GM19463 (cell line): Measurements from ENCODE around the gene SGPP2.
"Not testable (repeated sequence)": the region's sequence is repeated elsewhere in the genome, so short reads cannot be mapped to it uniquely, and the experiment has no call there.

Experiments used
- ATAC-seq: cut with Tn5 transposase; IDR thresholded peaks from one replicate; pipeline ENCODE4 v1.9.1; 2021; ENCODE audit warnings: mild to moderate bottlenecking, moderate library complexity; ENCODE audit not compliant: unreplicated experiment

SGPP2 gene

DNA sequence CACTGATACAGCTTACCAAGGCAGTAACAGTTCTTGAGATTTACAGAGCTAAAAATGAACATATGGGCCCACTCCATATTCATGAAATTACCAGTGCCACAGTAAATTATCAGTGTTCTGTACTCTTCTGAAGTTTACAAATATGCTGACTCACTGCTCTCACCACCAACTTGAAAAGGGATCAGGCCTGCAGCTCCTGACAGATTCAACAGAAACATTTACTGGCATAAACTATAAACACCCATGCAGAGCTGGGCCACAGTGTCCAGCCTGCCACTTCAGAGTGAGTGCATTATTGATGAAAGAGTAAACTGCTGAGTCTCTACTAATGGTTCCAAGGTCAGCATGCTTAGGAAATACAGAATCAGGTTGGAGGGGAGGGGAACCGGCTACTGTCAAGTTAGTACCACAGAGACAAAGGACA is 148.4 kb downstream of the SGPP2 start:
- no peak for ATAC-seq

DNA sequence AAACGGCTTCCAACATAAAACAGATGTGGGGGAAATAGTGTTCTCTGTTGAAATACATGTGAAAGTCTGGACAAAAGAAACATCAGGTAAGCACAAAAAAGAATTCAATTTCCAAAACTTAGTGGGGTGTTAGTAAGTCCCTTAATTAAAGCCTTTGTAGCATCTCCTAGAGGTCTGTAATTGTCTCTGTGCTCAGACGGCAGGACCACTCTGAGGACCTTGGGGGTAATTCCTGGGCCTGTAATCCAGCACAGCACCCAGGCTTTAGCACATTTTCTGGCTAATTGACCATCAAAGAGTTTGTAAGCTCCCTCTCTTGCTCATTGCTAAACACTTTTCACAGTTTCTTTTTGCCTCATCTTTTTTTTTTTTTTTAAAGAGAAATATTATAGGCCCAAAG is 151.3 kb downstream of the SGPP2 start:
- no peak for ATAC-seq

DNA sequence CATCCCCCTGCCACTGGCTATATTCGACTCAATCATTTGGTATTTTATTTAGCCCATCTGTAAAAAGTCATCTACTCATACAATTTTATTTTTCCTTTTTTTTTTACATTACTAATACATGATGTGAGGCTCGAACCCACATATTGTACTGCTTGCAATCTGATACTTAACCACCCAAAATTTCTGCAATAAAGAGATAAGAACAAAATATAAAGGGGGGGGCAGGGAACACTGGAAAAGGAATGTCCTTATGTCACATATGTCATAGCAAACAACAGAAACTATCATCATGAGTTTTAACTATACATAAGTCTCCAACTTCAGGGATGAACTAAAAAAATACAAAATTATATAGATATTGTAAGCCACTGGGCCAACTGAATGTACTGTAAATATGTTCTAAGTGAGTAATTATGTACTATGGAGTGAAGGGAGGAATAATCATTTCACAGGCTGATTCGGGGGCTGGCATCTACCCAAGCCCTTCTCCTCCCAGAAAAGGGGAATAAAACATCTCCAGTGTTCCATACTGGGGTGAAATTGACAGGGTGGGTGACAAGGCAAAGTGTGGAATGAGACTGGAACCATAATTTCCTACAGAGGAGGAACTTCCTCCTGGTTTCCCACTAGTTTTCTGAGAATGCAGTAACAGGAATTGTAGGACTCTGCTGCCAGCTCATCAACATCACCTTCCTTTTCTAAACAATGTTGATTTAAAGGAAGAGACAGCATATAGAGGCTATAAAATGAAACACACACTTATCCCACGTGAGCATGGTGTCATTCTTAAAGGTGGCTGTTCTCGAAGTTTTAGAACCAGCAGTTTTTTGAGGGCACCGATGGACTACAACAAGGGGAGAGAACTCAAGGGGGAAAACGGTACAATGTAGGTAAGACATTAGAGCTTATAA is 152.1 kb downstream of the SGPP2 start:
- no peak for ATAC-seq

DNA sequence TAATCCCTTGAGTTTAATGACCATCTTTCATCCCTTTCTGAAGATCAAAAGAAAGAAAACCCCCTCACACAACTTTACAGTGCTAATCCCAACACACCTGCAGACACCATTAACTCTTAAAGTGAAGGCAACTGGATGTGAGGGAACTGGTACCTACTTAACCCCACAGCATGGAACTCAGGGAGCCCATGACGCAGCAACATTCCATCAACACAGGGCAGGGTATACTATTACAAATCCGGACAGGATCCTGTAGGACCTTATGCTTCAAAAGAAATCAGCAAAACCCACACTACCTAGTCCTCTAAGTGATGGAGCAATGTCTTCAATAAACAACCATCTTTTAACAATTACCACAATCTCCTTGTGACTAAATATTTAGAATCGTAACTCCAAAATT is 153.0 kb downstream of the SGPP2 start:
- no peak for ATAC-seq

DNA sequence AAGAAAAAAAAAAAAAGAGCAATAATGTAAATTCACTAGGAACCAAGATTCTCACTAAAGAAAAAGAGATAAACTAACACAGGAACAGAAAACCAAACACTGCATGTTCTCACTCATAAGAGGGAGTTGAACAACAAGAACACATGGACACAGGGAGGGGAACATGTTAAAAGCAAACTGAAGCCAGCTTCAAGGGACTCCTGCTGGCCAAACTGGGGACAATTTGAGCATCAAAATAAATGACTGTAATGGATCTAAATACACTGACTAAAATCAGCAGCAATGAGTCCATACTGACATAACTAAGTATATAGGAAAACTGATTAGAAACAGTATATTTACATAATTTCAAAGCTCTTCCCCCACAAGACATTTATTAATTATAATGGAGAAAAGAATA is 158.6 kb downstream of the SGPP2 start:
- peak; percentile 48 for ATAC-seq

DNA sequence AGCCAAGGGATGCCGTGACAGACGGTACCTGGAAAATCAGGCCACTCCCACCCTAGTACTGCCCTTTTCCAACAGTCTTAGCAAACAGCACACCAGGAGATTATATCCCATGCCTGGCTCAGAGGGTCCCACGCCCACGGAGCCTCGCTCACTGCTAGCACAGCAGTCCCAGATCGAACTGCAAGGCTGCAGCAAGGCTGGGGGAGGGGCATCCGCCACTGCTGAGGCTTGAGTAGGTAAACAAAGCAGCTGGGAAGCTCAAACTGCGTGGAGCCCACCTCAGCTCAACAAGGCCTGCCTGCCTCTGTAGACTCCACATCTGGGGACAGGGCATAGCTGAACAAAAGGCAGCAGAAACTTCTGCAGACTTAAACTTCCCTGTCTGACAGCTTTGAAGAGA is 160.2 kb downstream of the SGPP2 start:
- not testable (repeated sequence) for ATAC-seq

GRCh38 chr2:222591661-222592060 is 167.3 kb downstream of the SGPP2 start:
- ATAC-seq: no peak

GRCh38 chr2:222592176-222592575 is 167.8 kb downstream of the SGPP2 start:
- no peak for ATAC-seq

DNA sequence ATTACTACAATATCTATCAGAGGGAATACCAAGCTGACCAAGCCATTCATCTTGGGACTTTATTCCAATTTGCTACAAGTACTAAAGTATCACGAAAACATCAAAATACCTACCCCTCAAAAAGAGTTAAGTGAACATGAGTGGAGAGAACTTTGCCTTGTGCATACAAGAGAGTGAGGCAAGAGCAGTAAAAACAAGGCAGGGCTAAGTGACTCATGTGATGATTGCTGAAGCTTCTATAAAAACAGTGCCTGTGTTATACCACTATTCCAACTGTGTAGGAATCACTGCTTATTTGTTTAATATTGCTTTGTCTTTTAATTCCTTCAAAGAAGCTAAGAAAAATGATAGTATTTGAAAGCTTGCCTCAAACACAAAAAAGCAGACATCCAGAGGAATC is 170.3 kb downstream of the SGPP2 start:
- no peak for ATAC-seq

DNA sequence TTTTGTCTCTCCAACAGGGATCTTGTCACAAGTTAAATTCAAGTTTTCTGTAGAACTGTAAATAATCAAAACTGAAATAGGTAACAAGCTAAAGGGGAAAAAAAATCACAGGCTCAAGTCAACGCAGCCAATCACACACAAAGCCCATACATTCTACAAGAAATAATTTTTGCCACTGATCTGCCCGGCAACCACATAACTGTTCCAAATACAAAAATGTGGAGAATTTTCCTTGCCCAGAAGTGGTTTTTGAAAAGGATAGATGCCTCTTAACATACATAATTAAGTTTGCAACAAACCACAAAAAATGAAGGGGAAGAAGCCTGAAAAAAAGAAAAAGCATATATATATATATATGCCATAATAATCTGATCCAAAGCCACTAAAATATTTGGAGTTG is 171.2 kb downstream of the SGPP2 start:
- ATAC-seq: no peak

DNA sequence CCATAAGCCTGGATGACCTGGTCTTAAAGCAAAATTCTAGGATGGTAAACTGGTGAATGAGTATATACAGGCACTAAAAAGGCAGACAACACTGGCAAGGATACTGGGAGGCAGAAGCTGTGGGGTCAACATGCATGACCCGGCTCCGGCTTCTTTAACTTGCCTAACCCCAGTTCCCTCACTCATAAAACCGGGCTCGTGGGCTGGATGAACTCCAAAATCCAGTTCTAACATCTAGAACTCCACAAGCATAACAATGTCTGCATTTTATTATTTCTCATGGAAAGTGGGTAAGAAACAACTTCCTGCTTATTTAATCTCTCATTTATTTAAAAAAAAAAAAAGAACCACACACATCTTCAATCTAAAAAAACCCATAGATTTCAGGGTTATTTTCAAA is 174.3 kb downstream of the SGPP2 start:
- no peak for ATAC-seq

- no peak for ATAC-seq
These were observed 179.2 kb downstream of the SGPP2 start for GRCh38 chr2:222603501-222603900.

DNA sequence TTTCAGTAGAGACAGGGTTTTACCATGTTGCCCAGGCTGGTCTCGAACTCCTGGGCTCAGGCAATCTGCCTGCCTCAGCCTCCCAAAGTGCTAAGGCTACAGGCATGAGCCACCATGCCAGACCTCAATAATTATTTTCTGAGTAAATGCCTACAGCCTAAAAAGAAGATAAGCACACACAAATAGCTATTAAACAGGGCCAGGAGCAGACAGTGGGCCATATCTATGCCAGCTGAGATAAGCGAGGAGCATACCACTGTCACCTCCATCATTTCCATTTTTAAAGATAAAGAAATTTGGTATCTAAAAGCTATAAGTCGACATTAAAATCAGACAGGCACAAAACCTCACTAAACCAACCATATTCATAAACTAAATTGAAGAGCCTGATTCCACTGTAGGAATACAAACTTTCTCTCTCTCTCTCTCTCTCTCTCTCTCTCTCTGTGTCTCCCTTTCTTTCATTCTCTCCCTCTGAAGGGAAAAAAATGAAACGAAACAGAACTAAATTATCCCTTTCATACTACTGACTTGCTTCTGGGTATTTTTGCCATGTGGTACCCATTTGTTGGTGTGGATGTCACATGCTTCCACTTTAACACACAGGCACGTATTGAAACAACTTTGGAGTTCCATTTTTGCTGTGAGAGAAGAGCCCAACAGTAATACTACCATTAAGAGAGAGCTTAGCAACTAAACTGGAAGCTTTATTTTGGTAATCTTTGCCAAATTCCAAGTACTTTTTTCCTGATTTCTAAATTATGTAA is 180.6 kb downstream of the SGPP2 start:
- ATAC-seq: no peak

GRCh38 chr2:222606306-222606705 is 182.0 kb downstream of the SGPP2 start:
- ATAC-seq: no peak

DNA sequence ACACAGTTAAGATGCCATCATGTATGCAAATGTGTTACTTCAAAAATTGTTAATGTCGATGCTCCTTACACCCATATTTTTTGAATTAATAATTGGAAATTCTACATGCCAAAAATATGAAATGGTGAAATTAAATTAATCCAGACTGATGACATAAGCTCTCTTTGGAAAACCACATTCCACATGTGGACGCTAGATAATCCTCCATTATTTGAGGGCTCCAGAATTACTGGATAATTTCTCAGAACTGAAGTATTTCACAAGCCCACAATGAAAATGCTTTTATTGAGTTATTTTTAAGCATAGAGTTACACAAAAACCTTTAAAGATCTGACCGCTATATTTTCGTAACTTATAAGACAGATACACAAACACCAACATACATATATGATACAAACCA is 183.7 kb downstream of the SGPP2 start:
- ATAC-seq: no peak

- ATAC-seq: no peak
These were observed 185.0 kb downstream of the SGPP2 start for GRCh38 chr2:222609381-222609780.
